Measurements from ENCODE around the gene SCARB1. TPM values are rescaled to one million over a fixed set of nuclear protein-coding genes. Genes with fewer than 3 reads are reported as not detected.

SCARB1 gene
- total RNA-seq, 6 experiments from 2014 or later = 128 to 359 (median 214) TPM

DNA sequence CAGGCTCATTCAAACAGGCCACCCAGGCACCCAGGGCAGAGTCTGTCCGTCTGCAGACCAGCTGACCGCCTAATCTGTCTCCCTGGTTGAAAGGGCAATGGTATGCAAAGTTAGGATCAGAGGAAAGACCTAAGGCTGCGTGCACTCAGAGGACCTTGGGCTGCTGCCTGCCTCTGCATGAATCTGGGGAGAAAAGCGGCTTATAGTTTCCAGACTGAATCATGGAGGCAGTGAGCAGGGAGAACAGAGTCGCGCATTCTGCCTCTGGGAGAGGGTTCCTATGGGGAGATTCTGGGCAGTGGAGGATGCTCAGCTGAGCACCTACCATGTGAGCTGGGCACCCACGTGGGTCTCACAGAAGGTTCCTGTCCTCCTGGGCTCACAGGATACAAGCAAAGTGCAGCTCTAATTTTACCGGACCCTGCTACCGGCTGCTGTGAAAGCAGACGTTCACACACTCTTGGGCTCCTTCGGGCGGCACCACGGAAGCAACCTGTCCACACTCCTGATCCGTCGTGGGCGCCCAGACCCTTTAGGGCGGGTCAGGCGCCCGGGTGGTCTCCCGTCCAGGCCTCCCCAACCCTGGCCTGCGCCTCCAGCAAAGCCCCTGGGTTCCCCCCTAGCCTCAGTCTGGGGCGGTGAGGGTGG lies 772 bp downstream of the SCARB1 start:
- Histone ChIP-seq H3K9me3 (no peaks in the 10 kb centered on the region), H3K4me1 (peaks cover 0 to 34% (median 9%) of the 10 kb centered on the region in 4 donors), H3K27ac (peak overlapping the region; percentile 81 to 93 (median 89)), H3K27me3 (no peaks in the 10 kb centered on the region), H3K36me3 (peaks cover 0 to 11% (median 2%) of the 10 kb centered on the region in 4 donors), H3K4me3 (peak overlapping the region; percentile 81 to 96 (median 93))
- DNase-seq = peak in 2 of 3 donors; percentile 46 to 71
- intact Hi-C loops (cut with DNase I) = no loop called here
- ATAC-seq = peak; percentile 19 to 57 (median 50)
- TF ChIP-seq POLR2A (IDR thresholded peaks at IDR 0.05) = no peak
- 33% methylated on average over 2 of the region's 22 CpGs for whole genome bisulfite sequencing (ENCODE audit: insufficient coverage, low coverage, low lambda C conversion rate, missing lambda C conversion rate)

- peaks cover 0 to 27% (median 5%) of the 10 kb centered on the region in 4 donors for H3K4me1 ChIP-seq
- H3K36me3 ChIP-seq = peaks cover 0 to 11% (median 2%) of the 10 kb centered on the region in 4 donors
- DNase-seq (no peak), ATAC-seq (no peak)
- TF ChIP-seq, protein P1, sequence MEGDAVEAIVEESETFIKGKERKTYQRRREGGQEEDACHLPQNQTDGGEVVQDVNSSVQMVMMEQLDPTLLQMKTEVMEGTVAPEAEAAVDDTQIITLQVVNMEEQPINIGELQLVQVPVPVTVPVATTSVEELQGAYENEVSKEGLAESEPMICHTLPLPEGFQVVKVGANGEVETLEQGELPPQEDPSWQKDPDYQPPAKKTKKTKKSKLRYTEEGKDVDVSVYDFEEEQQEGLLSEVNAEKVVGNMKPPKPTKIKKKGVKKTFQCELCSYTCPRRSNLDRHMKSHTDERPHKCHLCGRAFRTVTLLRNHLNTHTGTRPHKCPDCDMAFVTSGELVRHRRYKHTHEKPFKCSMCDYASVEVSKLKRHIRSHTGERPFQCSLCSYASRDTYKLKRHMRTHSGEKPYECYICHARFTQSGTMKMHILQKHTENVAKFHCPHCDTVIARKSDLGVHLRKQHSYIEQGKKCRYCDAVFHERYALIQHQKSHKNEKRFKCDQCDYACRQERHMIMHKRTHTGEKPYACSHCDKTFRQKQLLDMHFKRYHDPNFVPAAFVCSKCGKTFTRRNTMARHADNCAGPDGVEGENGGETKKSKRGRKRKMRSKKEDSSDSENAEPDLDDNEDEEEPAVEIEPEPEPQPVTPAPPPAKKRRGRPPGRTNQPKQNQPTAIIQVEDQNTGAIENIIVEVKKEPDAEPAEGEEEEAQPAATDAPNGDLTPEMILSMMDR (IDR thresholded peaks at IDR 0.05) = no peak
- TF ChIP-seq POLR2A (IDR thresholded peaks at IDR 0.05) = no peak
- intact Hi-C loops (cut with DNase I) = no loop called here
- peak overlapping the region; percentile 81 to 96 (median 93) for H3K4me3 ChIP-seq
- 27% methylated on average over 7 of the region's 8 CpGs for WGBS (ENCODE audit: insufficient coverage, low coverage, low lambda C conversion rate, missing lambda C conversion rate)
- peak overlapping the region; percentile 81 to 93 (median 89) for H3K27ac ChIP-seq
- no peaks in the 10 kb centered on the region for H3K27me3 ChIP-seq
- no peaks in the 10 kb centered on the region for H3K9me3 ChIP-seq
Observed at GRCh38 chr12:124861898-124862676, 1.6 kb downstream of the SCARB1 start.

GRCh38 chr12:124861492-124861891 lies 2.2 kb downstream of the SCARB1 start:
- 51% methylated on average over 4 of the region's 9 CpGs for WGBS (ENCODE audit: insufficient coverage, low coverage, low lambda C conversion rate, missing lambda C conversion rate)

GRCh38 chr12:124857921-124858461 lies 5.7 kb downstream of the SCARB1 start:
- Histone ChIP-seq H3K27me3 (no peaks in the 10 kb centered on the region), H3K36me3 (peaks cover 0 to 11% (median 2%) of the 10 kb centered on the region in 4 donors), H3K9me3 (no peaks in the 10 kb centered on the region), H3K27ac (no peak overlapping the region), H3K4me1 (peaks cover 3 to 59% (median 22%) of the 10 kb centered on the region in 4 donors), H3K4me3 (no peak overlapping the region)
- ATAC-seq (no peak), DNase-seq (no peak)
- TF ChIP-seq POLR2A (IDR thresholded peaks at IDR 0.05) = no peak
- TF ChIP-seq, protein P1 (IDR thresholded peaks at IDR 0.05) = no peak
- 80% methylated on average over 4 of the region's 11 CpGs for WGBS (ENCODE audit: insufficient coverage, low coverage, low lambda C conversion rate, missing lambda C conversion rate)
- intact Hi-C loops (cut with DNase I) = no loop called here

More at GRCh38 chr12:124861492-124861891, 2.2 kb downstream of the SCARB1 start:
- no peak overlapping the region for H3K4me3 ChIP-seq
- no peaks in the 10 kb centered on the region for H3K9me3 ChIP-seq
- TF ChIP-seq POLR2A (IDR thresholded peaks at IDR 0.05) = no peak
- TF ChIP-seq, protein P1 (IDR thresholded peaks at IDR 0.05) = no peak
- peak in 1 of 4 donors; percentile 18 for ATAC-seq
- peaks cover 0 to 11% (median 2%) of the 10 kb centered on the region in 4 donors for H3K36me3 ChIP-seq
- no peaks in the 10 kb centered on the region for H3K27me3 ChIP-seq
- intact Hi-C loops (cut with DNase I) = no loop called here
- peaks cover 0 to 27% (median 5%) of the 10 kb centered on the region in 4 donors for H3K4me1 ChIP-seq
- H3K27ac ChIP-seq = no peak overlapping the region
- peak in 1 of 3 donors; percentile 60 for DNase-seq

Data from right lobe of liver (tissue), 6 donors.